ENCODE measurements around the gene SENP6. TPM values are rescaled to one million over a fixed set of nuclear protein-coding genes. Genes with fewer than 3 reads are reported as not detected.

The SENP6 gene
- total RNA-seq, 2 donors from 2014 or later: 54.6 to 59.8 TPM

DNA sequence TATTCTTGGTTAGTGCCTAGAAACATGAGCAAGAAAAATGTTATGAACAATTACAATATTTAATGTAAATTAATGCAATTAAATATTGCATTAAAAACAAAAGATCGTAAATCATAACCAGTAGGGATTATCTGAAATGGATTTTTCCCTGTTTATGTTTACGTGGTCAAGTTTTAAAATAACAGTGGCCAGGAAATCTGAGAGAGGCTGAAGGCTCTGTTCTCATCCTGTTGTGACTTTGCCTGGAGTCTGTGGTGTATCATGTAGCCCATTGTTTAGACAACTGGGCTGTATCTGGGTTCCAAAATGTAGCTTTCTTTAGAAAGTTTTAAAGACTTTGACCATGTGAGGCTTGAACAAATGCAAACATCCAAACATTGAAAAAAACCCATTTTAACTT lies 149.8 kb downstream of the SENP6 start:
- no peak for TF ChIP-seq CTCF (IDR thresholded peaks at IDR 0.05)
- H3K4me1 ChIP-seq: peaks cover 0 to 18% of the 10 kb centered on the region in 2 donors
- H3K4me3 ChIP-seq: no peak overlapping the region
- H3K27me3 ChIP-seq: no peaks in the 10 kb centered on the region
- no peaks in the 10 kb centered on the region for H3K36me3 ChIP-seq
- no peaks in the 10 kb centered on the region for H3K9me3 ChIP-seq
- DNase-seq (ENCODE audit: low spot score): no peak
- H3K27ac ChIP-seq: no peak overlapping the region

DNA sequence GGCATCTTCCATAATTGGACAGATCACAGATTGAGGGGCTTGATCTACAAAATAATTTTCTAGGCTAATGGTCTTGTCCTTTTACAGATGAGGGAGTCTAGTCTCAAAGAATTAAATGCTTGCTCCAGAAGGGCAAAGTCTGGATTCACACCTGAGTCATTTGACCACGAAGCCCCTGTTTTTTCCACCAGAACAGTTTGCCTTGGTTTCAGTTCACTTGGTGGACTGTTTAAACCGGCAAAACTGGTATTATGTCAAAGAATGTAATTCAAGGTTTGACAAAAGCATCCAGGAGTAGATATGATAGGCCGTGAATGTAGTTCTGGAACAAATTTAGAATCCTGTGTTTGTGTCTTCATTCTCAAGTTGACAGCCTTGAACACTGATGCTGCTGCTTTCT lies 150.7 kb downstream of the SENP6 start:
- Histone ChIP-seq H3K27me3 (no peaks in the 10 kb centered on the region), H3K36me3 (no peaks in the 10 kb centered on the region), H3K27ac (no peak overlapping the region), H3K4me3 (no peak overlapping the region), H3K9me3 (no peaks in the 10 kb centered on the region), H3K4me1 (peaks cover 0 to 18% of the 10 kb centered on the region in 2 donors)
- TF ChIP-seq CTCF (IDR thresholded peaks at IDR 0.05): no peak
- DNase-seq (ENCODE audit: low spot score): no peak

DNA sequence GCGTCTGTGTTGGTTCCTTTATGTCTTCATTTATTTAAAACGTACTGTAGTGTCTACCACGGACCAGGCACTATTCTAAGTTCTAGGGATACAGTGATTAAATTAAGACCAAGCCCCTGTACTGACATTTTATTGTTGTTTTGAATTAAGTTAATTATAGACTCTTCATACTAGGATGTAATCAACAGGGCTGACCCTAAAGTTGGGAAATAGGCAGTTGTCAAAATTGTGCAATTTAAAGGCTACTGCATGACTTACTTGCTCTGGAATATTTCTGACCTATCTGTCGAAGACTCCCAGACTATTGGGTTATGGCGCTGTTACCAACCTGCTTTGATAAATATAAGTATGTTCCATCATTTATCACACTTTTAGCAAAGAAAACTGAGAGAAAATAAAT lies 154.0 kb downstream of the SENP6 start:
- no peak for TF ChIP-seq CTCF (IDR thresholded peaks at IDR 0.05)
- no peak overlapping the region for H3K27ac ChIP-seq
- peaks cover 0 to 8% of the 10 kb centered on the region in 2 donors for H3K4me1 ChIP-seq
- no peak for DNase-seq (ENCODE audit: low spot score)
- no peaks in the 10 kb centered on the region for H3K36me3 ChIP-seq
- no peaks in the 10 kb centered on the region for H3K9me3 ChIP-seq
- H3K4me3 ChIP-seq: no peak overlapping the region
- no peaks in the 10 kb centered on the region for H3K27me3 ChIP-seq

GRCh38 chr6:75757295-75757694 lies 155.6 kb downstream of the SENP6 start:
- no peaks in the 10 kb centered on the region for H3K4me1 ChIP-seq
- H3K27ac ChIP-seq: no peak overlapping the region
- DNase-seq (ENCODE audit: low spot score): no peak
- no peaks in the 10 kb centered on the region for H3K27me3 ChIP-seq
- no peaks in the 10 kb centered on the region for H3K36me3 ChIP-seq
- TF ChIP-seq CTCF (IDR thresholded peaks at IDR 0.05): no peak
- H3K4me3 ChIP-seq: no peak overlapping the region
- H3K9me3 ChIP-seq: no peaks in the 10 kb centered on the region

DNA sequence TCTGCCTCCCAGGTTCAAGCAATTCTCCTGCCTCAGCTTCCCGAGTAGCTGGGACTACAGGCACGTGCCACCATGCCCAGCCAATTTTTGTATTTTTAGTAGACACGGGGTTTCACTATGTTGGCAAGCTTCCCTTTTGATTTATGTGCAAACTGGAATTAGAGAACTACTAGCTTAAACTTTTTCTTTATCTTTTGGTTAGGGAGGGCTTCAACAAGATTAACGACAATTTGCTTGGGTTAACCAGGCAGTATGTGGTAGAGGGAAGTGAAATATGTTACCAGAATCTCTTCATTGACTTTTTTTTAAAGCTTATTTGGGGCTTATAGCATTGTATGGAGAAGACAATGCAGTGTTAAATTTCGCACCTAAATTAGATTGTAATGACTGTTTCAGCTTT lies 156.4 kb downstream of the SENP6 start:
- Histone ChIP-seq H3K36me3 (no peaks in the 10 kb centered on the region), H3K27ac (no peak overlapping the region), H3K4me3 (no peak overlapping the region), H3K4me1 (no peaks in the 10 kb centered on the region), H3K27me3 (no peaks in the 10 kb centered on the region), H3K9me3 (no peaks in the 10 kb centered on the region)
- DNase-seq (ENCODE audit: low spot score): no peak
- no peak for TF ChIP-seq CTCF (IDR thresholded peaks at IDR 0.05)

- no peak for DNase-seq (ENCODE audit: low spot score)
- H3K27ac ChIP-seq: no peak overlapping the region
- no peaks in the 10 kb centered on the region for H3K4me1 ChIP-seq
- no peaks in the 10 kb centered on the region for H3K27me3 ChIP-seq
- H3K36me3 ChIP-seq: no peaks in the 10 kb centered on the region
- H3K9me3 ChIP-seq: no peaks in the 10 kb centered on the region
- no peak overlapping the region for H3K4me3 ChIP-seq
- no peak for TF ChIP-seq CTCF (IDR thresholded peaks at IDR 0.05)
These were observed 157.5 kb downstream of the SENP6 start for GRCh38 chr6:75759207-75759606.

Data from right atrium auricular region (tissue), 2 donors.